Measurements from ENCODE around the gene NNT. TPM values are rescaled to one million over a fixed set of nuclear protein-coding genes. Genes with fewer than 3 reads are reported as not detected.

The NNT gene
- total and polyA plus RNA-seq, 2 of the 8 experiments (the other 6 are each of a cell fraction or from before 2014, with no cell fraction given) = 11.0 to 22.2 TPM

DNA sequence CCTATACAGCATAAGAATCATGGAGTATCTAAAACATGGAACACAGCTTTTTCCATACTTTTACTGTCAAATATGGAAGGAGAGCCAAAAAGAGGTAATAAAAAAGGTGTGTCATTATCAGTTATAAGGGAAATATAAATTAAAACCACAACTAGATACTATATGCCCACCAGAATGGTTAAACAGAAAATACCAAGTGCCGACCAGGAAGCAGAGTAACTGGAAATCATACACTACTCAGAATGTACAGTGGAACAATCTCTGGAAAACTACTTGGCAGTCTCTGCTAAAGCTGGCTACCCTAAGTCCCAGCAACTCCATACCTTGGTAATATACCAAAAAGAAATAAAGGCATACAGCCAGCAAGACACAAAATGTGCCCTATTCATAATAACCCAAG lies 48.5 kb upstream of the NNT start (continued):
- no peak for TF ChIP-seq ATF2 (IDR thresholded peaks at IDR 0.05; ENCODE audit: low read length)
